ENCODE measurements around the gene ANXA6.

GRCh38 chr5:151071021-151071420, 86.6 kb downstream of the ANXA6 start:
- TF ChIP-seq POLR2A (IDR thresholded peaks at IDR 0.05; ENCODE audit: low read length) (no peak), GATA1 (IDR thresholded peaks at IDR 0.05; ENCODE audit: low read depth, low read length) (no peak)
